Stimulated activated CD4-positive, alpha-beta T cell treated with anti-CD3 and anti-CD28 coated beads, Interleukin-12 subunit alpha, Interleukin-12 subunit beta, amount 100 ng/mL, for 48 hours (primary cell): ENCODE measurements around the gene SUFU.

Source experiments
- DNase-seq, 3 donors: peaks; one replicate each; pipeline ENCODE4 v3.0.0-alpha.2; 2020; ENCODE audit warnings: low read depth in 2 of 3, low spot score in 1 of 3

SUFU gene

GRCh38 chr10:102632394-102633111, 128.8 kb downstream of the SUFU start:
- DNase-seq, result no peak

GRCh38 chr10:102633287-102633686, 129.5 kb downstream of the SUFU start:
- no peak for DNase-seq

- no peak for DNase-seq
Observed at GRCh38 chr10:102633848-102634247, 130.1 kb downstream of the SUFU start.

- DNase-seq, result no peak
Observed at GRCh38 chr10:102634686-102635085, 130.9 kb downstream of the SUFU start.

GRCh38 chr10:102635377-102635776, 131.6 kb downstream of the SUFU start:
- DNase-seq, result no peak

- DNase-seq, result no peak
Observed at GRCh38 chr10:102639537-102639936, 135.8 kb downstream of the SUFU start.

GRCh38 chr10:102641402-102641801, 137.6 kb downstream of the SUFU start:
- DNase-seq, result no peak

GRCh38 chr10:102641880-102642735, 138.3 kb downstream of the SUFU start:
- DNase-seq, result peak; percentile 93 to 98 (median 95)

GRCh38 chr10:102642736-102643335, 139.1 kb downstream of the SUFU start:
- DNase-seq, result peak in 1 of 3 donors; percentile 14

- DNase-seq, result peak in 1 of 3 donors; percentile 60
Observed at GRCh38 chr10:102643336-102644065, 139.7 kb downstream of the SUFU start.

- peak in 1 of 3 donors; percentile 59 for DNase-seq
Observed at GRCh38 chr10:102644066-102644645, 140.4 kb downstream of the SUFU start, which contains the start of gene TRIM8. Gene TRIM8, plus strand, starts transcription at chr10:102644479. Its CDS starts 139 bp downstream, at chr10:102644618.

GRCh38 chr10:102644646-102645387, 141.0 kb downstream of the SUFU start:
- DNase-seq, result peak in 2 of 3 donors; percentile 62 to 74

- no peak for DNase-seq
Observed at GRCh38 chr10:102645388-102645740, 141.6 kb downstream of the SUFU start.

GRCh38 chr10:102645741-102646609, 142.2 kb downstream of the SUFU start:
- DNase-seq, result peak; percentile 65 to 70 (median 66)

GRCh38 chr10:102646610-102647442, 143.1 kb downstream of the SUFU start:
- peak in 2 of 3 donors; percentile 46 to 48 for DNase-seq

GRCh38 chr10:102647443-102648268, 143.9 kb downstream of the SUFU start:
- DNase-seq, result no peak

GRCh38 chr10:102648269-102648888, 144.6 kb downstream of the SUFU start:
- DNase-seq, result no peak
